Measurements from ENCODE around the gene MYH11.

Gene MYH11

DNA sequence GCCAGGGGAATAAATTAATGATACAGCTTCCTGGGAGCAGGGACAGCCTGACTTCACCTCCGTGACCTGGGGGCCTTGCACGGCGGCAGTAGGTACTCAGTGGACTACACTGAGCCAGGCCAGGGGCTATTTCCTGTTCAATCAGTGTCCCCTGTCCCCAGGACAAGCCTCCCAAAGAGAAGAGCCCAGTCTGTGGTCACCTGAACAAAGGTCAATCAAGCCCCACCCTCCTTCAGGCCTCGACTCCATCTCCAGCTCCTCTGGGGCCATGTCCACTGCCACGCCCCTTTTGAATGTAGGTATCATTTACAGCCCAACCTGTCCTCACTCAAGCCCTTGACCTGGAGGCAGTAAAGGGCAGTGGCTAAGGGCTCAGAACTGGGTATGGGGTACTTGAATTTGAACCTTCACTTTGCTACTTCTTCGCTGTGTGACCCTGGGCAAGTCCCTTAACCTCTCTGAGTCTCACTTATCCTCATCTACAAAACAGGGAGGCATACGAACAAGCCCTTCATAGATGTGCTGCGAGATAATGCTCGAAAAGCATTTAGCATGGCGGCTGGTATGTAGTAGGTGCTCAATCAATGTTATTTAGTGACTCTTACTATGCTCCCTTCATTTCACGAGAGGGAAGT is 29.0 kb downstream of the MYH11 start:
- TF ChIP-seq CTCF (IDR thresholded peaks at IDR 0.05; ENCODE audit: insufficient read depth, low read length, missing control alignments): no peak
- H3K4me3 ChIP-seq (ENCODE audit: low read depth, low read length): no peak overlapping the region
- CTCF ChIA-PET: interaction anchor here (1.4 kb wide), 2 partner anchors 8 to 13 kb away, joined by 3 read pairs; no protein-coding TSS in a partner anchor
- POLR2A ChIA-PET: no interaction called here
- no peak for DNase-seq (ENCODE audit: low read depth, low spot score)

DNA sequence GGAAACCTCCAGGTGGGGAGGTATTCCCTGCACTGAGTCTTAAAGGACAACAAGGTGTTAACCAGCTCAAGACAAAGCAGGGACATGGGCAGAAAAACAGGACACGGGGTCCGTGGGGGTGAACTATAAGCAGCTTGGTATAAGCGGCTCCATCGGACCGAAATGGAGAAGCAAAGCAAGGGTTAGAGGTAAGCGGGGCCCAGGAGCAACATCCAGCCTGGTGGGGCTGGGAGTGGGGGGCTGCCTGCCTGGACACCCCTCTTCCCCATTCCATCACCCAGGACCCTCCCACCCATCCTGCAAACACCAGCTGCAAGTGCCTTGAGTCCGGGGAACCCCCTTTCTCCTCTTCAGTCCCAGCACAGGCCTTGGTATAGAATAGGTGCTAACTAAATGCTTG is 29.5 kb downstream of the MYH11 start:
- H3K4me3 ChIP-seq (ENCODE audit: low read depth, low read length): no peak overlapping the region
- ChIA-PET CTCF (interaction anchor here (1.4 to 1.6 kb wide), 3 partner anchors 9 to 27 kb away, joined by 3 read pairs; no protein-coding TSS in a partner anchor), POLR2A (no interaction called here)
- no peak for TF ChIP-seq CTCF (IDR thresholded peaks at IDR 0.05; ENCODE audit: insufficient read depth, low read length, missing control alignments)
- DNase-seq (ENCODE audit: low read depth, low spot score): no peak

- no peak overlapping the region for H3K4me3 ChIP-seq (ENCODE audit: low read depth, low read length)
- POLR2A ChIA-PET: no interaction called here
- DNase-seq (ENCODE audit: low read depth, low spot score): no peak
- CTCF ChIA-PET: interaction anchor here (0.8 to 7.1 kb wide), 5 partner anchors 13 to 86 kb away, joined by 3 to 79 read pairs (median 3); no protein-coding TSS in a partner anchor
- TF ChIP-seq CTCF (IDR thresholded peaks at IDR 0.05; ENCODE audit: insufficient read depth, low read length, missing control alignments): no peak
Observed at GRCh38 chr16:15825750-15826305, 31.0 kb downstream of the MYH11 start.

- TF ChIP-seq CTCF (IDR thresholded peaks at IDR 0.05; ENCODE audit: insufficient read depth, low read length, missing control alignments): no peak
- POLR2A ChIA-PET: no interaction called here
Observed at GRCh38 chr16:15822957-15823356, 33.9 kb downstream of the MYH11 start.

DNA sequence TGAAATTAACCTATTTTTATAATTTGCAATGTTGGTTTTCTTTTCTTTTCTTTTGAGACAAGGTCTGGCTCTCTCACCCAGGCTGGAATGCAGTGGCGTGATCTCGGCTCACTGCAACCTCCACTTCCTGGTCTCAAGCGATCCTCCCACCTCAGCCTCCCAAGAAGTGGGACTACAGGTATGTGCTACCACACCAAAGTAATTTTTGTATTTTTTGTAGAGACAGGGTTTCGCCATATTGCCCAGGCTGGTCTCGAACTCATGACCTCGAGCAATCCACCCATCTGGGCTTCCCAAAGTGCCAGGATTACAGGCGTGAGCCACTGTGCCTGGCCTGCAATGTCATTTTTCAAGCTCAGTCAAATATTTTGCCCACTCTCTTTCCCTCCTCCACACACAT is 36.0 kb downstream of the MYH11 start:
- ChIA-PET POLR2A (no interaction called here), CTCF (interaction anchor here (0.7 to 7.1 kb wide), 17 partner anchors 8 to 300 kb away, joined by 3 to 79 read pairs (median 7); no protein-coding TSS in a partner anchor)
- no peak overlapping the region for H3K4me3 ChIP-seq (ENCODE audit: low read depth, low read length)
- TF ChIP-seq CTCF (IDR thresholded peaks at IDR 0.05; ENCODE audit: insufficient read depth, low read length, missing control alignments): no peak
- no peak for DNase-seq (ENCODE audit: low read depth, low spot score)

More at GRCh38 chr16:15822957-15823356, 33.9 kb downstream of the MYH11 start:
- CTCF ChIA-PET: interaction anchor here (0.8 to 7.1 kb wide), 17 partner anchors 10 to 298 kb away, joined by 3 to 79 read pairs (median 13); no protein-coding TSS in a partner anchor
- H3K4me3 ChIP-seq (ENCODE audit: low read depth, low read length): no peak overlapping the region
- DNase-seq (ENCODE audit: low read depth, low spot score): no peak

- no peak overlapping the region for H3K4me3 ChIP-seq (ENCODE audit: low read depth, low read length)
- TF ChIP-seq CTCF (IDR thresholded peaks at IDR 0.05; ENCODE audit: insufficient read depth, low read length, missing control alignments): no peak
- CTCF ChIA-PET: interaction anchor here (0.6 to 7.1 kb wide), 3 partner anchors 6 to 358 kb away, joined by 3 to 79 read pairs (median 4); no protein-coding TSS in a partner anchor
- no peak for DNase-seq (ENCODE audit: low read depth, low spot score)
- POLR2A ChIA-PET: no interaction called here
Observed at GRCh38 chr16:15819046-15819445, 37.8 kb downstream of the MYH11 start.
